Measurements from ENCODE around the gene CD177. TPM values are rescaled to one million over a fixed set of nuclear protein-coding genes. Genes with fewer than 3 reads are reported as not detected.

Gene CD177
- polyA plus RNA-seq, 1 of the 3 experiments (the other 2 are of a cell fraction): 0.54 TPM

DNA sequence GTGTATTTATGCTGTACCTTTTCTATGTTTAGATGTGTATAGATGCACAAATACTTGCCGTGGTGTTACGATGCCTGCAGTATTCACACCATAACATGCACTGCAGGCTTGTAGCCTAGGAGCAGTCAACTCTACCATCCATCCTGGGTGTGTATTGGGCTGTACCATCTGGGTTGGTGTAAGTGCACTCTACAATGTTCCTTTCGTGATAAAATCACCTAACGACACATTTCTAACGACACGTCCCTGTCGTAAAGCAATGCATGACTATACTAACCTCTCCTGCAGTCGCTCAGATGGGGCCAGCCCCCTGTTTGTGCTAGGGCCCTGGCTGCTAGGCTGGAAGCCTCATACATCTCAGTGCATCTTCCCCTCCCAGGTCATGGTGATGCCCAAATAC lies 18.4 kb downstream of the CD177 start:
- Histone ChIP-seq H3K4me2 (no peak overlapping the region), H3K36me3 (replicated peaks in 1 of 2; ENCODE audit: control insufficient read depth in 1 of 2, insufficient read depth in 2 of 2, low read length in 1 of 2) (no peaks in the 10 kb centered on the region), H3K27me3 (ENCODE audit: insufficient read depth) (peaks cover 29% of the 10 kb centered on the region; the same call in 1 of the 2 replicates), H3F3A (replicated peaks; ENCODE audit: insufficient read depth) (no peaks in the 10 kb centered on the region), H2AFZ (ENCODE audit: low read depth) (no peak overlapping the region), H3K9me2 (no peaks in the 10 kb centered on the region), H3K27ac (ENCODE audit: low read depth in 2 of 2, low read length in 1 of 2) (no peak overlapping the region), H4K20me1 (ENCODE audit: insufficient read depth) (no peaks in the 10 kb centered on the region), H3K9me3 (no peaks in the 10 kb centered on the region), H3K79me2 (ENCODE audit: insufficient read depth) (no peaks in the 10 kb centered on the region), H3K9ac (no peak overlapping the region), H3K4me3 (ENCODE audit: low read depth in 2 of 2, low read length in 1 of 2) (no peak overlapping the region), H3K4me1 (ENCODE audit: control insufficient read depth in 1 of 2, insufficient read depth in 2 of 2, low read depth in 1 of 2, low read length in 1 of 2) (no peaks in the 10 kb centered on the region)
- ChIA-PET CTCF (no interaction called here), POLR2A (no interaction called here)
- DNase-seq: no peak
- TF ChIP-seq CHD2 (IDR thresholded peaks at IDR 0.05; ENCODE audit: low read length, partially characterized antibody): no peak
- no peak for TF ChIP-seq TAF1 (IDR thresholded peaks at IDR 0.05; ENCODE audit: borderline replicate concordance, low read depth, low read length)
- TF ChIP-seq EZH2phosphoT487 (IDR thresholded peaks at IDR 0.05; ENCODE audit: borderline replicate concordance, low read depth): no peak
- TF ChIP-seq, protein P1, sequence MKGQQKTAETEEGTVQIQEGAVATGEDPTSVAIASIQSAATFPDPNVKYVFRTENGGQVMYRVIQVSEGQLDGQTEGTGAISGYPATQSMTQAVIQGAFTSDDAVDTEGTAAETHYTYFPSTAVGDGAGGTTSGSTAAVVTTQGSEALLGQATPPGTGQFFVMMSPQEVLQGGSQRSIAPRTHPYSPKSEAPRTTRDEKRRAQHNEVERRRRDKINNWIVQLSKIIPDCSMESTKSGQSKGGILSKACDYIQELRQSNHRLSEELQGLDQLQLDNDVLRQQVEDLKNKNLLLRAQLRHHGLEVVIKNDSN (IDR thresholded peaks at IDR 0.05; ENCODE audit: borderline replicate concordance, low read depth): no peak
- TF ChIP-seq EP300 (IDR thresholded peaks at IDR 0.05; ENCODE audit: borderline replicate concordance in 1 of 2, low read depth in 1 of 2, low read length in 1 of 2): no peak
- TF ChIP-seq FOSL2 (IDR thresholded peaks at IDR 0.05; ENCODE audit: borderline replicate concordance, low read depth): no peak
- no peak for TF ChIP-seq MXI1 (IDR thresholded peaks at IDR 0.05; ENCODE audit: low read depth, low read length)
- no peak for TF ChIP-seq FOXM1 (IDR thresholded peaks at IDR 0.05; ENCODE audit: low read depth)
- TF ChIP-seq, protein P2, sequence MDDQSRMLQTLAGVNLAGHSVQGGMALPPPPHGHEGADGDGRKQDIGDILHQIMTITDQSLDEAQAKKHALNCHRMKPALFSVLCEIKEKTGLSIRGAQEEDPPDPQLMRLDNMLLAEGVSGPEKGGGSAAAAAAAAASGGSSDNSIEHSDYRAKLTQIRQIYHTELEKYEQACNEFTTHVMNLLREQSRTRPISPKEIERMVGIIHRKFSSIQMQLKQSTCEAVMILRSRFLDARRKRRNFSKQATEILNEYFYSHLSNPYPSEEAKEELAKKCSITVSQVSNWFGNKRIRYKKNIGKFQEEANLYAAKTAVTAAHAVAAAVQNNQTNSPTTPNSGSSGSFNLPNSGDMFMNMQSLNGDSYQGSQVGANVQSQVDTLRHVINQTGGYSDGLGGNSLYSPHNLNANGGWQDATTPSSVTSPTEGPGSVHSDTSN (IDR thresholded peaks at IDR 0.05): no peak
- no peak for TF ChIP-seq NRF1 (IDR thresholded peaks at IDR 0.05; ENCODE audit: low read depth, low read length)
- TF ChIP-seq TEAD4 (IDR thresholded peaks at IDR 0.05; ENCODE audit: borderline replicate concordance, insufficient read depth): no peak
- no peak for TF ChIP-seq GABPA (IDR thresholded peaks at IDR 0.05; ENCODE audit: low read depth)
- TF ChIP-seq, protein P3, sequence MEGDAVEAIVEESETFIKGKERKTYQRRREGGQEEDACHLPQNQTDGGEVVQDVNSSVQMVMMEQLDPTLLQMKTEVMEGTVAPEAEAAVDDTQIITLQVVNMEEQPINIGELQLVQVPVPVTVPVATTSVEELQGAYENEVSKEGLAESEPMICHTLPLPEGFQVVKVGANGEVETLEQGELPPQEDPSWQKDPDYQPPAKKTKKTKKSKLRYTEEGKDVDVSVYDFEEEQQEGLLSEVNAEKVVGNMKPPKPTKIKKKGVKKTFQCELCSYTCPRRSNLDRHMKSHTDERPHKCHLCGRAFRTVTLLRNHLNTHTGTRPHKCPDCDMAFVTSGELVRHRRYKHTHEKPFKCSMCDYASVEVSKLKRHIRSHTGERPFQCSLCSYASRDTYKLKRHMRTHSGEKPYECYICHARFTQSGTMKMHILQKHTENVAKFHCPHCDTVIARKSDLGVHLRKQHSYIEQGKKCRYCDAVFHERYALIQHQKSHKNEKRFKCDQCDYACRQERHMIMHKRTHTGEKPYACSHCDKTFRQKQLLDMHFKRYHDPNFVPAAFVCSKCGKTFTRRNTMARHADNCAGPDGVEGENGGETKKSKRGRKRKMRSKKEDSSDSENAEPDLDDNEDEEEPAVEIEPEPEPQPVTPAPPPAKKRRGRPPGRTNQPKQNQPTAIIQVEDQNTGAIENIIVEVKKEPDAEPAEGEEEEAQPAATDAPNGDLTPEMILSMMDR (IDR thresholded peaks at IDR 0.05): no peak
- TF ChIP-seq IRF3 (IDR thresholded peaks at IDR 0.05; ENCODE audit: low read depth, low read length): no peak
- no peak for TF ChIP-seq RFX5 (IDR thresholded peaks at IDR 0.05; ENCODE audit: low read length)
- no peak for TF ChIP-seq ELF1 (IDR thresholded peaks at IDR 0.05)
- 9% methylated on average over 8 of the region's 8 CpGs for WGBS (ENCODE audit: low lambda C conversion rate)
